ENCODE data around the gene DEGS2. TPM values are rescaled to one million over a fixed set of nuclear protein-coding genes. Genes with fewer than 3 reads are reported as not detected.

DEGS2 gene
- total and polyA plus RNA-seq, 5 donors from 2014 or later = 0.09 to 0.35 (median 0.17) TPM; not detected in 1

- Mint-ChIP-seq H3K27me3 (no peaks in the 10 kb centered on the region), H3K4me3 (no peak overlapping the region), H3K36me3 (peaks cover 33% of the 10 kb centered on the region), H3K4me1 (peaks cover 0 to 41% (median 13%) of the 10 kb centered on the region in 4 donors), H3K27ac (peak overlapping the region; percentile 48 to 81 (median 62)), H3K9me3 (no peaks in the 10 kb centered on the region)
- no peaks in the 10 kb centered on the region for H3K27me3 ChIP-seq (ENCODE audit: control insufficient read depth, insufficient read depth, low read length)
- no peak overlapping the region for H3K4me3 ChIP-seq (ENCODE audit: low read depth, low read length)
- H3K36me3 ChIP-seq (ENCODE audit: control insufficient read depth, insufficient read depth, low read length) = peaks cover 97% of the 10 kb centered on the region
- no peaks in the 10 kb centered on the region for H3K9me3 ChIP-seq (ENCODE audit: control insufficient read depth in 2 of 2, low read length in 2 of 2)
- DNase-seq (no peak), ATAC-seq (ENCODE audit: low read depth in 2 of 2) (no peak)
- H3K27ac ChIP-seq (ENCODE audit: insufficient read depth, low read length, poor library complexity, severe bottlenecking) = no peak overlapping the region
- no peaks in the 10 kb centered on the region for H3K4me1 ChIP-seq (ENCODE audit: control insufficient read depth, insufficient read depth, low read length, poor library complexity, severe bottlenecking)
These were observed 40.2 kb downstream of the DEGS2 start for GRCh38 chr14:100119251-100119650.

DNA sequence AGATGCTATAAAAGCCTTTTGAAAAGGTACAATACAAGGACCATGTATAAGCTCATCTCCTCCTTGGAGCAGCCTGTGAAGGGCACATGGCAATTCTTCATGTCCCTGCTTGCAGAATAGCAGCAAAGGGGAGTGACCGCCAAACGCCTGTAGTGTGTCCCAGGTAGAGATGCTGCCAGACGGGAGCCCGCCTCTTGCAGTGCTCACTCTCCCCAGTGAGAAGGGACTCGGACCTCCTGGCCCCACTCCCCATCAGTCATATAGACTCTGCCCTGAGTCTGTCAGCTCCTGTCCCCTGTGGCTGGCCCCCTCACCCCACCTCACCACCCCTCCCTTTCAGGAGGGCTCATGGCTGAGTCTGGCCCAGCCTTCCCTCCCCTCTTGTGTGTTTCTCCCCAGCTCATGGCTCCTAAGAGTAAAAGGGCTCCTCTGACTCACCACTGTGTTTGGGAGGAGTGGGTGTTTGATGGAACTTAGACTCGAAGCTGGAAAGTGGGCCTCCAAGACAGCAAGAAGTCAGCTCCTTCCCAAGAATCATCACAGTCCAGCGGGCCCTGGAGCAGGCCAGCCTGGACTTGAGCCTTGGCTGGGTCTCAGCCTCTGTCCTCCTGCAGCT, 40.9 kb downstream of the DEGS2 start:
- H3K36me3 ChIP-seq (ENCODE audit: control insufficient read depth, insufficient read depth, low read length) = peaks cover 97% of the 10 kb centered on the region
- H3K27ac Mint-ChIP-seq = peak overlapping the region; percentile 62 to 81 (median 77)
- ATAC-seq (ENCODE audit: low read depth in 2 of 2) (no peak), DNase-seq (no peak)
- H3K27ac ChIP-seq (ENCODE audit: insufficient read depth, low read length, poor library complexity, severe bottlenecking) = no peak overlapping the region
- H3K9me3 Mint-ChIP-seq = no peaks in the 10 kb centered on the region
- H3K4me3 Mint-ChIP-seq = no peak overlapping the region
- H3K27me3 Mint-ChIP-seq = no peaks in the 10 kb centered on the region
- H3K4me1 ChIP-seq (ENCODE audit: control insufficient read depth, insufficient read depth, low read length, poor library complexity, severe bottlenecking) = no peaks in the 10 kb centered on the region
- H3K36me3 Mint-ChIP-seq = peaks cover 32% of the 10 kb centered on the region
- peaks cover 0 to 42% (median 13%) of the 10 kb centered on the region in 4 donors for H3K4me1 Mint-ChIP-seq
- no peak overlapping the region for H3K4me3 ChIP-seq (ENCODE audit: low read depth, low read length)
- H3K9me3 ChIP-seq (ENCODE audit: control insufficient read depth in 2 of 2, low read length in 2 of 2) = no peaks in the 10 kb centered on the region
- H3K27me3 ChIP-seq (ENCODE audit: control insufficient read depth, insufficient read depth, low read length) = no peaks in the 10 kb centered on the region

DNA sequence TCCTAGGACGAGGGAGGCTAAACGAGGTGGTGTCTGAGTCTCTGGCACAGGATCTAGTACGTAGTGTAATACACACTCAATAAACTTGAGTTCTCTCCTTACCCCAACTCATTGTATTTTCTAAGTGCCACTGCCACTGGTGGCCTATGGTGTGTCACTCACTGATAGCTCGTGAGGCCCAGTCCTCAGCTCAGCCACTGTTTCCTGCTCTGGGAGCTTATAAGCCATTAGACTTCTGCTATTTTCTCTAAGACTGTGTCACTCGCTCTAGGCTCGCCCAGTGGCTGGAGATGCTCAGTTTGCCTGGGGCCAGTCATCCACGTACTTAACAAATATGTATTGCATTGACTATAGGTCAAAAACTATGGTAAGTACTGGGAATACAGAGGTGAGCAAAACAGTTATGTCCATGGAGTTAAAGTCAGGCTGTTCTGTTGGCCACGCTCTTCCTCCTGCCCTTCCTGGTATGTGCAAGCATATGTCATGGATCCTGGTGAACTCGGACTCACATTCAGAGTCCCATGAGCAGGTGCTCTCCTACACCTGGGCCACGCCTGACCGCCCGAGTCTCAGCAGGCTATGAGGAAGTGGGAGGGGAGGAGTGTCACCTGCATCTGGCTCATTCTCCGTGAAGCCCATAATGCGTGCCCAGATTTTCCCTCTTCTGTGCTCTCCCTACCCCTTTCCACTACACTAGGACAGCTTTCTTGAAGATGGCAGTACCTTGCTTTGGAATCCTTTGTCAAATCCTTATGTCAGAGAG, 41.6 kb downstream of the DEGS2 start:
- ATAC-seq (ENCODE audit: low read depth in 2 of 2) = no peak
- no peak overlapping the region for H3K4me3 ChIP-seq (ENCODE audit: low read depth, low read length)
- H3K9me3 ChIP-seq (ENCODE audit: control insufficient read depth in 2 of 2, low read length in 2 of 2) = no peaks in the 10 kb centered on the region
- no peak for DNase-seq
- H3K27ac ChIP-seq (ENCODE audit: insufficient read depth, low read length, poor library complexity, severe bottlenecking) = no peak overlapping the region
- H3K36me3 Mint-ChIP-seq = peaks cover 32% of the 10 kb centered on the region
- peaks cover 7% of the 10 kb centered on the region for H3K4me1 ChIP-seq (ENCODE audit: control insufficient read depth, insufficient read depth, low read length, poor library complexity, severe bottlenecking)
- no peaks in the 10 kb centered on the region for H3K9me3 Mint-ChIP-seq
- peak overlapping the region; percentile 62 to 86 (median 86) for H3K27ac Mint-ChIP-seq
- no peaks in the 10 kb centered on the region for H3K27me3 Mint-ChIP-seq
- no peak overlapping the region for H3K4me3 Mint-ChIP-seq
- no peaks in the 10 kb centered on the region for H3K27me3 ChIP-seq (ENCODE audit: control insufficient read depth, insufficient read depth, low read length)
- H3K36me3 ChIP-seq (ENCODE audit: control insufficient read depth, insufficient read depth, low read length) = peaks cover 97% of the 10 kb centered on the region
- H3K4me1 Mint-ChIP-seq = peaks cover 0 to 48% (median 16%) of the 10 kb centered on the region in 4 donors

GRCh38 chr14:100117026-100117425, 42.4 kb downstream of the DEGS2 start:
- Mint-ChIP-seq H3K36me3 (peaks cover 38% of the 10 kb centered on the region), H3K9me3 (no peaks in the 10 kb centered on the region), H3K27ac (peak overlapping the region in 2 of 3 donors; percentile 55 to 74), H3K27me3 (no peaks in the 10 kb centered on the region), H3K4me1 (peaks cover 4 to 55% (median 22%) of the 10 kb centered on the region in 4 donors), H3K4me3 (no peak overlapping the region)
- Histone ChIP-seq H3K9me3 (ENCODE audit: control insufficient read depth in 2 of 2, low read length in 2 of 2) (no peaks in the 10 kb centered on the region), H3K4me3 (ENCODE audit: low read depth, low read length) (no peak overlapping the region), H3K4me1 (ENCODE audit: control insufficient read depth, insufficient read depth, low read length, poor library complexity, severe bottlenecking) (peaks cover 9% of the 10 kb centered on the region), H3K36me3 (ENCODE audit: control insufficient read depth, insufficient read depth, low read length) (peaks cover 97% of the 10 kb centered on the region), H3K27me3 (ENCODE audit: control insufficient read depth, insufficient read depth, low read length) (no peaks in the 10 kb centered on the region), H3K27ac (ENCODE audit: insufficient read depth, low read length, poor library complexity, severe bottlenecking) (no peak overlapping the region)
- no peak for ATAC-seq (ENCODE audit: low read depth in 2 of 2)
- DNase-seq = no peak

GRCh38 chr14:100116134-100116533, 43.3 kb downstream of the DEGS2 start:
- Mint-ChIP-seq H3K27me3 (no peaks in the 10 kb centered on the region), H3K27ac (peak overlapping the region in 2 of 3 donors; percentile 74 to 89), H3K9me3 (no peaks in the 10 kb centered on the region), H3K36me3 (peaks cover 38% of the 10 kb centered on the region), H3K4me3 (no peak overlapping the region), H3K4me1 (peaks cover 4 to 63% (median 24%) of the 10 kb centered on the region in 4 donors)
- H3K27ac ChIP-seq (ENCODE audit: insufficient read depth, low read length, poor library complexity, severe bottlenecking) = peak overlapping the region; percentile 0
- H3K27me3 ChIP-seq (ENCODE audit: control insufficient read depth, insufficient read depth, low read length) = no peaks in the 10 kb centered on the region
- no peak for ATAC-seq (ENCODE audit: low read depth in 2 of 2)
- H3K9me3 ChIP-seq (ENCODE audit: control insufficient read depth in 2 of 2, low read length in 2 of 2) = no peaks in the 10 kb centered on the region
- H3K4me3 ChIP-seq (ENCODE audit: low read depth, low read length) = no peak overlapping the region
- no peak for DNase-seq
- H3K4me1 ChIP-seq (ENCODE audit: control insufficient read depth, insufficient read depth, low read length, poor library complexity, severe bottlenecking) = peaks cover 9% of the 10 kb centered on the region
- H3K36me3 ChIP-seq (ENCODE audit: control insufficient read depth, insufficient read depth, low read length) = peaks cover 99% of the 10 kb centered on the region

DNA sequence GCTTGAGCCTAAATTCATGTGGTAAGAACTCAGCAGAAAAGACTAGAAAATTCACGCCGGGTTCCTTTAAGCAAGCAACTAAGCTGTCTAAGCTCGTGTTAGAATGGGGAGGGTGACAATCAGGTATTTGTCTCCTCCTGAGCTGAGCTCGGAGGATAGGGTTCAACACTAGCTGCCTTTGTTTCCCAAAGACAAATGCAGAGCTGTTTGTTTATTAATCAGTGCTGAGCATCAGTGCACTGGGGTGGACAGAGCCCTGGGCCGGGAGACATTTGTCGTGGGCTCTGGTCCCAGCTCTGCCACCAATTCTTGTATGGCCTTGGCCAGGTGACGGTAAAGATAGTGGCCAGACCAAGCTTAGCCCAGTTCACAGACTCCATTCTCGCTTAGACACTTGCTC, 43.7 kb downstream of the DEGS2 start:
- Mint-ChIP-seq H3K36me3 (peaks cover 38% of the 10 kb centered on the region), H3K27ac (peak overlapping the region in 1 of 3 donors; percentile 89), H3K9me3 (no peaks in the 10 kb centered on the region), H3K4me3 (no peak overlapping the region), H3K27me3 (no peaks in the 10 kb centered on the region), H3K4me1 (peaks cover 4 to 63% (median 24%) of the 10 kb centered on the region in 4 donors)
- no peaks in the 10 kb centered on the region for H3K9me3 ChIP-seq (ENCODE audit: control insufficient read depth in 2 of 2, low read length in 2 of 2)
- ATAC-seq (ENCODE audit: low read depth in 2 of 2) = no peak
- peak overlapping the region; percentile 0 for H3K27ac ChIP-seq (ENCODE audit: insufficient read depth, low read length, poor library complexity, severe bottlenecking)
- no peaks in the 10 kb centered on the region for H3K27me3 ChIP-seq (ENCODE audit: control insufficient read depth, insufficient read depth, low read length)
- H3K4me3 ChIP-seq (ENCODE audit: low read depth, low read length) = no peak overlapping the region
- no peak for DNase-seq
- H3K36me3 ChIP-seq (ENCODE audit: control insufficient read depth, insufficient read depth, low read length) = peaks cover 97% of the 10 kb centered on the region
- H3K4me1 ChIP-seq (ENCODE audit: control insufficient read depth, insufficient read depth, low read length, poor library complexity, severe bottlenecking) = peaks cover 9% of the 10 kb centered on the region

DNA sequence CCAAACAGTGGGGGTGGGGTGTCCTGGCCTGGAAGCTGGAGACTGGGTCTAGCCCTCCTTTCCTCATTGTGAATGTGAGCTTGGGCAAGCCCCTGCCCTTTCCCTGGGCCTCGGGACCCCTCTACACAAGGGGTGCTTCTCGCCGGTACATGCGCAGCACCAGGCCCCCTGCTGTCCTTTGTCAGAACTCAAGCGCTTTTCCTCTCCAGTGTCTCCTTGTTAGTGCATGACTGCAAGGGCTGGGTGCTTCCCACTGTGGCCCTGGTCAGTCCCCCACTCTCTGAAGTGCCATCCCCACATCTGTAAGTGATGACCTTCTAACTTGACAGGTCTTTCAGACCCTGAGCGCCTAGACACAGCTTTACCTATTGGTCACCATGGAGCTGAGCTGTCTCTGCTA, 44.2 kb downstream of the DEGS2 start:
- no peaks in the 10 kb centered on the region for H3K27me3 ChIP-seq (ENCODE audit: control insufficient read depth, insufficient read depth, low read length)
- H3K27ac ChIP-seq (ENCODE audit: insufficient read depth, low read length, poor library complexity, severe bottlenecking) = no peak overlapping the region
- DNase-seq (no peak), ATAC-seq (ENCODE audit: low read depth in 2 of 2) (no peak)
- peaks cover 34% of the 10 kb centered on the region for H3K36me3 Mint-ChIP-seq
- peaks cover 9% of the 10 kb centered on the region for H3K4me1 ChIP-seq (ENCODE audit: control insufficient read depth, insufficient read depth, low read length, poor library complexity, severe bottlenecking)
- H3K36me3 ChIP-seq (ENCODE audit: control insufficient read depth, insufficient read depth, low read length) = peaks cover 97% of the 10 kb centered on the region
- H3K27me3 Mint-ChIP-seq = no peaks in the 10 kb centered on the region
- no peaks in the 10 kb centered on the region for H3K9me3 ChIP-seq (ENCODE audit: control insufficient read depth in 2 of 2, low read length in 2 of 2)
- H3K4me3 ChIP-seq (ENCODE audit: low read depth, low read length) = no peak overlapping the region
- H3K27ac Mint-ChIP-seq = no peak overlapping the region
- peaks cover 4 to 63% (median 24%) of the 10 kb centered on the region in 4 donors for H3K4me1 Mint-ChIP-seq
- no peaks in the 10 kb centered on the region for H3K9me3 Mint-ChIP-seq
- no peak overlapping the region for H3K4me3 Mint-ChIP-seq
